Femur (tissue), 1 donor: ENCODE results near the gene ADAM22.

Source experiments
- DNase-seq: peaks from one replicate; pipeline ENCODE4 v3.0.0-alpha.2; 2017

ADAM22 gene

GRCh38 chr7:88172842-88173241 is 238.8 kb downstream of the ADAM22 start:
- DNase-seq, result no peak

DNA sequence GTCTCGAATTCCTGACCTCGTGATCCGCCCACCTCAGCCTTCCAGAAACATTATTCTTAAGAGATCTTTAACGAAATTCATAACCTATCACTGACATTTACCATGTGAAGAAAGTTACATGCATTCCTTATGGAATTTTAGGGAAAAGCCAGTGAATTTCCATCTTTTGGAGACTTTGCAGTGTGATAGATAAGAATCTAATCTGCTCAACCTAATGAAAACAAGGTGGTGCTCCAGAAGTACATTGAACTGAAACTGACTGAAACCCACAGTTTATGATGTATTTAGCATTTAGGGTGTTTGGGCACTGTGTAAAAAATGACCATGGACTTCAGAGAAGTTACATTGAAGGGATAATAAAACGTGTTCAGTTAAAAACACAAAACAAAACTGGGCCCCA is 242.1 kb downstream of the ADAM22 start:
- DNase-seq, result no peak

GRCh38 chr7:88183051-88183450 is 249.0 kb downstream of the ADAM22 start:
- no peak for DNase-seq

GRCh38 chr7:88184848-88185304 is 250.8 kb downstream of the ADAM22 start:
- peak; percentile 24 for DNase-seq

DNA sequence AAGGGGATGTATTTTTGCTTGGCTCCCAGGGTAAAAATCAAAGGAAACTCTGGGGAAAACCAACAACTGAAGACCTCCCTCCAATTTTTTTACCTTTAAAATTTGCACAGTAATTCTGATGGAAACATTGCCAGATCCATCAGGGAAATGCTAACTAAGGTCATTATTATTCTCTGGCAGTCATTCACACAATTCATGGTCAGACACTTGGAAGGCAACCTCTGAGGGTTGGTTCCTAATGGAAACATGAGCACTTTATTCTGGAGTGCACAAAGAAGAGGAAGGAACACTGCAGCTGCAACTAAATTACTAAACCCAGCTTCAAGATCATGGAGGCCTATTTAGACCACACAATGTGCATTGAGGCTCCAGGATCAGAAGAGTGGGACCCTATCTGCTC is 251.6 kb downstream of the ADAM22 start:
- no peak for DNase-seq

- DNase-seq, result no peak
These were observed 257.9 kb downstream of the ADAM22 start for GRCh38 chr7:88191911-88192310.

DNA sequence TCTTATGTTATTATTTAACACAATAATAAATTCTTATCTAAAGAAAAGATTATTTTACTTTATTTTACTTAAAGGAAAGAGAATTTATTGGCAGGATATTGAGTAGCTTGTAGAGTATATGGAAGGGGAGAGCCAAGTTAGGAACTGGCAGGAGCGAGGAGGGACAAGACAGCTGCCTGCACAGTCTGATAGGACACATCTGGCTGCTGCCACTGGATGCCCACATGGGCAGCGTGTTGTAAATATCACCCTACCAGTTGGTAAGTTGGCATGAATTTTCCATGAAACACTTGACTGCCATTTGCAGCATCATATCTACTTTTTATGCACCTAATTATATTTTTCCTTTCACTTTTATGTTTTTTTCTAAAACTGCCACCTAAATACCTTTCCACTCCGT is 266.2 kb downstream of the ADAM22 start:
- no peak for DNase-seq

GRCh38 chr7:88200789-88201188 is 266.7 kb downstream of the ADAM22 start:
- DNase-seq, result peak; percentile 31

GRCh38 chr7:88201305-88201704 is 267.3 kb downstream of the ADAM22 start:
- no peak for DNase-seq

- DNase-seq, result no peak
These were observed 268.2 kb downstream of the ADAM22 start for GRCh38 chr7:88202278-88202677.

GRCh38 chr7:88202799-88203198 is 268.7 kb downstream of the ADAM22 start:
- DNase-seq, result no peak

GRCh38 chr7:88203401-88203800 is 269.4 kb downstream of the ADAM22 start:
- no peak for DNase-seq

- DNase-seq, result no peak
These were observed 270.6 kb downstream of the ADAM22 start for GRCh38 chr7:88204525-88205110.

- DNase-seq, result no peak
These were observed 271.1 kb downstream of the ADAM22 start for GRCh38 chr7:88205179-88205578.

- no peak for DNase-seq
These were observed 272.2 kb downstream of the ADAM22 start for GRCh38 chr7:88206254-88206653.

- DNase-seq, result no peak
These were observed 274.5 kb downstream of the ADAM22 start for GRCh38 chr7:88208521-88208920.

DNA sequence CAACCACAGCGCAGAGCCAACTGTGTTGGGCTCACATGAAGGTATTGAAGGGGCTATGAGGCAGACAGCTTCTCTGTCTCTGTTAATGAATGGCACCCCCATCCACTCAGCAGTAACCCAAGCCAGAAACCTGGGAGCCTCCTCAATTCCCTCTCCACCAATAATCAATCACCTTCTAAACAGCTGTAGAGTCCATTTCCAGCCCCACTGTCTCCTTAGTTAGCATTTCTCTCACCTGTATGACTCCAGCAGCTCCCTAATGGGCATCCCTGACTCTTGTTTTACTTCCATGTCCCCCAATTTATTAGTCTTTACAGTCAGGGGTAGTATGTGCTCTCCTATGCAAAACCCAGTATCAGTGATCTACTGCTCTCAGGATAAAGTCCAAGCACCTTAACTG is 278.9 kb downstream of the ADAM22 start:
- no peak for DNase-seq

- no peak for DNase-seq
These were observed 280.4 kb downstream of the ADAM22 start for GRCh38 chr7:88214456-88214855.

GRCh38 chr7:88215295-88215694 is 281.2 kb downstream of the ADAM22 start:
- no peak for DNase-seq

GRCh38 chr7:88216276-88216675 is 282.2 kb downstream of the ADAM22 start:
- DNase-seq, result no peak

DNA sequence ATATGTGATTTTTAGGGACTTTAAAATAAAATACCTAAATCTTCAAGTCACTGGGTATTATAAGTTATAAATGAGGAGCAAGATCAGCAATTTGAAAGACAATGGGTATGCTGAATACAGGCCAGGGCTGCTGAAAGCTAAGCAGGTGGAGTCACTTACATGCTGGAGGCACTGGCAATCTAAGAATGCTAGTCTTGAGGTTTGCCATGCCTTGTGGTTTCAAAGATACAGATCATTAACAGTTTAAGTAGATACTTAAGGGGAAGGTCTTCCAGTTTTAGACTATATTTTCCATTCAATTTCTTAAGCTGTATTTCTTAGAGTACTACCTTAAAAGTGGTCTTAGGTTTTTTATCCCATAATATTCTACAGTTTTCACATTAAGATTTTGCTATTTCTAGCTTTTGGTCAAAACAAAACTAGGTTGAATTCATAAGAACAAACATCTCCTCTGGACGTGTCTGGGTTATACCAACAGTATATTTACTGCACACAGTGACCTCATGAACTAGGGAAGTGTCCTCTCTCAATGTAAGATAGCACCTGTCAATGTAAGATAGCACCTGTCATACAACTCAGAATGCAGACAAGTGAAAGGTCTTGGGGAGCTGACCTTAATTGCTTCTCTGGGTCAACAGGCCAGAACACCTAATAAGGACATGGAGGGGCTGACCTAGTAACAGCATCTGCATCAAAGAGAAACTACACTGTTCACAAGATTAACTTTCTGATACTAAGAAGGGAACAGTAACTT is 283.8 kb downstream of the ADAM22 start:
- no peak for DNase-seq

GRCh38 chr7:88218429-88218745 is 284.3 kb downstream of the ADAM22 start:
- no peak for DNase-seq

DNA sequence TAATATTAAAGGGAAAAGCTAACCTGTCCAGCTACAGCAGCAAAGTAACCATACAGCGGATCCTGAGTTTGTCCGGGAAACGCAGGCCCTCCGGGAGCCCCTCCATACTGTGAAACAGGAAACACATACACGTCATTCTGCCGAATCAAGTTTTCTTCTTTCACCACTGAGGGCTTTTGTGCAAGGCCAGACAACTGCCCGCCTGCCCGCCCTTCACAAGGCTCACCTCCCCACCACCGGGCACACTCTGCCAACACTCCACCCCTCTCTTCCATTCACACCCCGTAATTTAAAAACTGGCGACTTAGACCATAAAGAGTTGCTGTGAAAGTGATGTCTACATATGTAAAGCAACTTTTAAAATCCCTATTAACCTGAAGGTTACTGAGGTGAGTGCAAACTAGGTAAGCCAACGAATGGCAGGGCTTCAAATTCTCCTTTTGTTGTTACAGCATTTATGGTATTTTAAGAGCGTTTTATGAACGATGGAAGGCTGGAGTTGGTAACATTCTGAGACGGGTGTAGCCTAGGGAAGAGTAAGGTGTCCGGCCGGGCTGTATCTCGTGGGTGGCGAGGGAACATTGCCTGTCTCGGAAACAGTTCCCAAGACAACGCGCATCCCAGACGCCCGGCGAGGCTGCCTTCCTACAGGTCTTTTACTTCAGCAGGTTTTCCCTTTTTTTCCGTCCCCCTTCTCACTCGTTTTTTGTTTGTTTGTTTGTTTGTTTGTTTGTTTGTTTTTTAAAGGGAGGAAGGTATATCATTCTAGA is 285.0 kb downstream of the ADAM22 start:
- DNase-seq, result peak; percentile 82
